Astrocyte of the spinal cord (primary cell): ENCODE data around the gene MAT2B.

Experiments used
- DNase-seq: peaks from one replicate; pipeline ENCODE4 v3.0.0; 2011; ENCODE audit warnings: low read depth, low spot score
- H3K4me3 ChIP-seq: 2 replicates; pipeline ENCODE4 v1.5.1; 2011; ENCODE audit warnings: low read depth, mild to moderate bottlenecking, low read length, moderate library complexity
- CTCF ChIP-seq: IDR thresholded peaks from 2 replicates; pipeline ENCODE4 v1.5.1; 2012; ENCODE audit warnings: low read depth, mild to moderate bottlenecking, low read length, inconsistent platforms
- in situ Hi-C: cut with HindIII; loops from 2 replicates; pipeline ENCODE4 v1.10.0; 2017; ENCODE audit warnings: low sequenced_read_pairs

The MAT2B gene

GRCh38 chr5:163503106-163504078 is 2.0 kb upstream of the MAT2B start:
- DNase-seq = peak; percentile 80
- TF ChIP-seq CTCF = peak; percentile 47
- in situ Hi-C loops = no loop called here
- peak overlapping the region; percentile 63 for H3K4me3 ChIP-seq

- in situ Hi-C loops = no loop called here
- H3K4me3 ChIP-seq = peak overlapping the region; percentile 63
- DNase-seq = peak; percentile 78
- TF ChIP-seq CTCF = no peak
Measured at GRCh38 chr5:163504079-163504931, 1.1 kb upstream of the MAT2B start.

GRCh38 chr5:163505049-163505367 is 411 bp upstream of the MAT2B start:
- no peak for TF ChIP-seq CTCF
- in situ Hi-C loops = no loop called here
- DNase-seq = no peak
- peak overlapping the region; percentile 63 for H3K4me3 ChIP-seq

- TF ChIP-seq CTCF = no peak
- in situ Hi-C loops = no loop called here
- DNase-seq = no peak
- peak overlapping the region; percentile 63 for H3K4me3 ChIP-seq
Measured at GRCh38 chr5:163506095-163506457, 657 bp downstream of the MAT2B start.

- TF ChIP-seq CTCF = no peak
- in situ Hi-C loops = no loop called here
- DNase-seq = peak; percentile 47
- peak overlapping the region; percentile 63 for H3K4me3 ChIP-seq
Measured at GRCh38 chr5:163506726-163507125, 1.3 kb downstream of the MAT2B start.

GRCh38 chr5:163508753-163509152 is 3.3 kb downstream of the MAT2B start:
- no peak for TF ChIP-seq CTCF
- H3K4me3 ChIP-seq = no peak overlapping the region
- no peak for DNase-seq
- in situ Hi-C loops = no loop called here
